Activated CD4-positive, alpha-beta T cell treated with anti-CD3 and anti-CD28 coated beads for 36 hours (primary cell): Measurements from ENCODE around the gene TPST1. TPM values are rescaled to one million over a fixed set of nuclear protein-coding genes. Genes with fewer than 3 reads are reported as not detected.
"Not testable (repeated sequence)": the region's sequence is repeated elsewhere in the genome, so short reads cannot be mapped to it uniquely, and the experiment has no call there.

Experiments used
- ATAC-seq: fragments of 200-7000 bp; cut with Tn5 transposase; one replicate; pipeline ENCODE4 v1.10.0; 2021; ENCODE audit warnings: mild to moderate bottlenecking, moderate library complexity
- CTCF ChIA-PET: fragments of 350-600 bp; sonication (Branson Sonifier 250); formaldehyde crosslinking; loops from one replicate; lab custom pipeline; 2021; ENCODE audit warnings: antibody characterized with exemption; lab: Charles Lee
- POLR2A ChIA-PET: fragments of 350-600 bp; sonication (Branson Sonifier 250); formaldehyde crosslinking; loops from one replicate; lab custom pipeline; 2021; ENCODE audit warnings: antibody characterized with exemption, inconsistent platforms; lab: Charles Lee
- DNase-seq: peaks from one replicate; pipeline ENCODE4 v3.0.0-alpha.2; 2020
- H3K27ac Mint-ChIP-seq: one replicate; pipeline ENCODE4 v1.8.0; 2021; ENCODE audit warnings: mixed read lengths
- H3K27me3 Mint-ChIP-seq: one replicate; pipeline ENCODE4 v1.8.0; 2021; ENCODE audit warnings: mixed read lengths
- H3K36me3 Mint-ChIP-seq: one replicate; pipeline ENCODE4 v1.8.0; 2021; ENCODE audit warnings: low read depth, mixed read lengths
- H3K4me1 Mint-ChIP-seq: one replicate; pipeline ENCODE4 v1.8.0; 2021; ENCODE audit warnings: mixed read lengths
- H3K4me3 Mint-ChIP-seq: one replicate; pipeline ENCODE4 v1.8.0; 2021; ENCODE audit warnings: mild to moderate bottlenecking, moderate library complexity, mixed read lengths
- H3K9me3 Mint-ChIP-seq: one replicate; pipeline ENCODE4 v1.8.0; 2021; ENCODE audit warnings: low read depth, mixed read lengths
- intact Hi-C, 2 experiments: fragments of 100-400 bp; cut with DNase I in 1 of 2; cut with micrococcal nuclease in 1 of 2; formaldehyde crosslinking; loops; one replicate each; pipeline versions ENCODE4 v1.14.2 to v1.15.1; 2022 to 2024; cut with DNase I, micrococcal nuclease
- total RNA-seq, 2 experiments: library from RNA; stranded (reverse); gene quantifications; one replicate each; pipeline ENCODE4 v1.2.3, GENCODE V29; 2021

The TPST1 gene
- 1 to 10 TPM; 1.0 to 1.1 TPM for total RNA-seq

- no peaks in the 10 kb centered on the region for H3K9me3 Mint-ChIP-seq
- no peaks in the 10 kb centered on the region for H3K36me3 Mint-ChIP-seq
- H3K27me3 Mint-ChIP-seq = peaks cover 17% of the 10 kb centered on the region
- DNase-seq (peak; percentile 88), ATAC-seq (peak; percentile 96)
- peak within 1 kb of the TSS; percentile 32 for H3K27ac Mint-ChIP-seq
- ChIA-PET POLR2A (no interaction called here), CTCF (interaction anchor here (0.6 to 0.7 kb wide), 4 partner anchors 59 to 235 kb away, joined by 3 to 4 read pairs (median 3); no protein-coding TSS in a partner anchor)
- peak within 1 kb of the TSS; percentile 81 for H3K4me3 Mint-ChIP-seq
- H3K4me1 Mint-ChIP-seq = peaks cover 33% of the 10 kb centered on the region
- intact Hi-C loops = loop anchor here in 1 of 2 experiments (1.0 kb wide), 4 partner anchors 91 to 332 kb away; partner anchors contain the start of genes ASL, CRCP, GUSB and VKORC1L1
Measured at GRCh38 chr7:66204822-66205740, at the start of gene TPST1. TPST1 (plus strand) TSS chr7:66205334; CDS start chr7:66240426, 35,092 bp downstream.

DNA sequence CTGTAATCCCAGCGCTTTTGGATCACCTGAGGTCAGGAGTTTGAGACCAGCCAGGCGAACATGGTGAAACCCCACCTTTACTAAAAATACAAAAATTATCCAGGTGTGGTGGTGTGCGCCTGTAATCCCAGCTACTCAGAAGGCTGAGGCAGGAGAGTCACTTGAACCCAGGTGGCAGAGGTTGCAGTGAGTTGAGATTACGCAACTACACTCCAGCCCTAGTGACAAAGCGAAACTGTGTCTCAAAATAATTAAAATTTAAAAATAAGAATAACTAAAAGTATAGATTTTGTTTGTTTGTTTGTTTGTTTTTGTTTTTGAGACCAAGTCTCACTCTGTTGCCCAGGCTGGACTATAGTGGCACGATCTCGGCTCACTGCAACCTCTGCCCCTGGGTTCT lies 49.1 kb upstream of the TPST1 start:
- intact Hi-C loops, DNase-seq, H3K27ac Mint-ChIP-seq, POLR2A ChIA-PET, ATAC-seq, H3K9me3 Mint-ChIP-seq, H3K27me3 Mint-ChIP-seq, CTCF ChIA-PET, H3K4me1 Mint-ChIP-seq, H3K4me3 Mint-ChIP-seq: not testable (repeated sequence)
- peaks cover 57% of the 10 kb centered on the region for H3K36me3 Mint-ChIP-seq

- no peaks in the 10 kb centered on the region for H3K27me3 Mint-ChIP-seq
- no peak overlapping the region for H3K27ac Mint-ChIP-seq
- intact Hi-C loops = no loop called here
- peaks cover 2% of the 10 kb centered on the region for H3K9me3 Mint-ChIP-seq
- H3K4me3 Mint-ChIP-seq = no peak overlapping the region
- DNase-seq (no peak), ATAC-seq (no peak)
- no peaks in the 10 kb centered on the region for H3K4me1 Mint-ChIP-seq
- ChIA-PET POLR2A (interaction anchor here (0.6 kb wide), 1 partner anchor 67 kb away, joined by 5 read pairs; no protein-coding TSS in a partner anchor), CTCF (no interaction called here)
- H3K36me3 Mint-ChIP-seq = peaks cover 54% of the 10 kb centered on the region
Measured at GRCh38 chr7:66157060-66157459, 48.1 kb upstream of the TPST1 start.

DNA sequence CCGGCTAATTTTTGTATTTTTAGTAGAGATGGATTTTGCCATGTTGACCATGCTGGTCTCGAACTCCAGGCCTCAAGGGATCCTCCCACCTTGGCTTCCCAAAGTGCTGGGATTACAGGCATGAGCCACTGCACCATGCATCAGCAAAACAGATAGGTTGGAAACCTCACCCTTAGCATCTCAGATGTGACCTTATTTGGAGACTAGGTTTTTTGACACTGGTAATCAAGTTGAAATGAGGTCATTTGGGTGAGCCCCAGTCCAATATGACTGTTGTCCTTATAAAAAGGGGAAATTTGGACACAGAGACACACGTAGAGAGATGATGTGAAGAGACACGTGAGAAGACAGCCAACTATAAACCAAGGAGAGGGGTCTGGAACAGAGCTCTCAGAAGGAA lies 42.5 kb upstream of the TPST1 start:
- DNase-seq (no peak), ATAC-seq (no peak)
- no peaks in the 10 kb centered on the region for H3K4me1 Mint-ChIP-seq
- H3K27ac Mint-ChIP-seq = no peak overlapping the region
- ChIA-PET POLR2A (no interaction called here), CTCF (no interaction called here)
- no peak overlapping the region for H3K4me3 Mint-ChIP-seq
- peaks cover 17% of the 10 kb centered on the region for H3K36me3 Mint-ChIP-seq
- no peaks in the 10 kb centered on the region for H3K9me3 Mint-ChIP-seq
- intact Hi-C loops = no loop called here
- H3K27me3 Mint-ChIP-seq = no peaks in the 10 kb centered on the region

DNA sequence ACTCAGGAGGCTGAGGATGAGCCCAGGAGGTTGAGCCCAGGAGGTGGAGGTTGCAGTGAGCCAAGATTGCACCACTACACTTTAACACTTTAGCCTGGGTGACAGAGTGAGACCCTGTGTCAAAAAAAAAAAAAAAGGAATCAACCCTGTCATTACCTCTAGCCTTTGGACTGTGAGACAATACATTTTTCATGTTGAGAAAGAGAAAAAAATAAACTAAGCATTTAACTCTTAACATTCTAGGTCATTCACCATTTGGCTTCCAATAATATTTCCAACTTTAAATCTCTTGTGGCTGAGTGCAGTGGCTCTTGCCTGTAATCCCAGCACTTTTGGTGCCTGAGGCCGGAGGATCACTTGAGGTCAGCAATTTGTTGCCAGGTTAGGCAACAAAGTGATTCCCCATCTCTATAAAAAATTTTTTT lies 41.9 kb upstream of the TPST1 start:
- CTCF ChIA-PET = no interaction called here
- no peaks in the 10 kb centered on the region for H3K4me1 Mint-ChIP-seq
- no peaks in the 10 kb centered on the region for H3K27me3 Mint-ChIP-seq
- no peak overlapping the region for H3K27ac Mint-ChIP-seq
- intact Hi-C loops = no loop called here
- POLR2A ChIA-PET = no interaction called here
- no peak overlapping the region for H3K4me3 Mint-ChIP-seq
- H3K36me3 Mint-ChIP-seq = peaks cover 13% of the 10 kb centered on the region
- no peak for ATAC-seq
- no peak for DNase-seq
- no peaks in the 10 kb centered on the region for H3K9me3 Mint-ChIP-seq

DNA sequence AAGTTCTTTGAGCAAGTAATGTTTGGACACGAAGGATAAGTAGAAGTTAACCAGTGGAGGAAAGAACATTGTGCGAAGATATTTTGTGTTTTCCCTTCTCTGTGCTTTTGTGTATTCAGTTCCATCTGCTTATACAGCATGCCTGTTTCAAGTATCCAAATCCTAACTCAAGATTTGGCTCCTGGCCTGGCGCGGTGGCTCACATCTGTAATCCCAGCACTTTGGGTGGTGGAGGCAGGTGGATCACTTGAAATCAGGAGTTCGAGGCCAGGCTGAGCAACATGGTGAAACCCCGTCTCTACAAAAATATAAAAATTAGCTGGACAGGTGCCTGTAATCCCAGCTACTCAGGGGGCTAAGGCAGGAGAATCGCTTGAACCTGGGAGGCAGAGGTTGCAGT lies 40.8 kb upstream of the TPST1 start:
- intact Hi-C loops = loop anchor here in 1 of 2 experiments (2.0 kb wide), 1 partner anchor 20 kb away; no protein-coding TSS in a partner anchor
- Mint-ChIP-seq H3K36me3 (peaks cover 3% of the 10 kb centered on the region), H3K4me1 (no peaks in the 10 kb centered on the region), H3K4me3 (no peak overlapping the region), H3K9me3 (no peaks in the 10 kb centered on the region), H3K27me3 (no peaks in the 10 kb centered on the region), H3K27ac (no peak overlapping the region)
- ATAC-seq (no peak), DNase-seq (no peak)
- ChIA-PET POLR2A (no interaction called here), CTCF (interaction anchor here (0.6 kb wide), 1 partner anchor 13 kb away, joined by 3 read pairs; no protein-coding TSS in a partner anchor)

GRCh38 chr7:66167773-66168387 lies 37.3 kb upstream of the TPST1 start:
- intact Hi-C loops = no loop called here
- CTCF ChIA-PET = no interaction called here
- no peak overlapping the region for H3K27ac Mint-ChIP-seq
- DNase-seq (no peak), ATAC-seq (no peak)
- POLR2A ChIA-PET = no interaction called here
- H3K27me3 Mint-ChIP-seq = no peaks in the 10 kb centered on the region
- no peaks in the 10 kb centered on the region for H3K36me3 Mint-ChIP-seq
- no peak overlapping the region for H3K4me3 Mint-ChIP-seq
- H3K9me3 Mint-ChIP-seq = no peaks in the 10 kb centered on the region
- H3K4me1 Mint-ChIP-seq = no peaks in the 10 kb centered on the region

- H3K27ac Mint-ChIP-seq = no peak overlapping the region
- no peak for DNase-seq
- H3K36me3 Mint-ChIP-seq = no peaks in the 10 kb centered on the region
- H3K4me3 Mint-ChIP-seq = no peak overlapping the region
- no peaks in the 10 kb centered on the region for H3K9me3 Mint-ChIP-seq
- intact Hi-C loops = no loop called here
- no peaks in the 10 kb centered on the region for H3K27me3 Mint-ChIP-seq
- ChIA-PET POLR2A (no interaction called here), CTCF (no interaction called here)
- ATAC-seq = no peak
- peaks cover 2% of the 10 kb centered on the region for H3K4me1 Mint-ChIP-seq
Measured at GRCh38 chr7:66169616-66170015, 35.5 kb upstream of the TPST1 start.

DNA sequence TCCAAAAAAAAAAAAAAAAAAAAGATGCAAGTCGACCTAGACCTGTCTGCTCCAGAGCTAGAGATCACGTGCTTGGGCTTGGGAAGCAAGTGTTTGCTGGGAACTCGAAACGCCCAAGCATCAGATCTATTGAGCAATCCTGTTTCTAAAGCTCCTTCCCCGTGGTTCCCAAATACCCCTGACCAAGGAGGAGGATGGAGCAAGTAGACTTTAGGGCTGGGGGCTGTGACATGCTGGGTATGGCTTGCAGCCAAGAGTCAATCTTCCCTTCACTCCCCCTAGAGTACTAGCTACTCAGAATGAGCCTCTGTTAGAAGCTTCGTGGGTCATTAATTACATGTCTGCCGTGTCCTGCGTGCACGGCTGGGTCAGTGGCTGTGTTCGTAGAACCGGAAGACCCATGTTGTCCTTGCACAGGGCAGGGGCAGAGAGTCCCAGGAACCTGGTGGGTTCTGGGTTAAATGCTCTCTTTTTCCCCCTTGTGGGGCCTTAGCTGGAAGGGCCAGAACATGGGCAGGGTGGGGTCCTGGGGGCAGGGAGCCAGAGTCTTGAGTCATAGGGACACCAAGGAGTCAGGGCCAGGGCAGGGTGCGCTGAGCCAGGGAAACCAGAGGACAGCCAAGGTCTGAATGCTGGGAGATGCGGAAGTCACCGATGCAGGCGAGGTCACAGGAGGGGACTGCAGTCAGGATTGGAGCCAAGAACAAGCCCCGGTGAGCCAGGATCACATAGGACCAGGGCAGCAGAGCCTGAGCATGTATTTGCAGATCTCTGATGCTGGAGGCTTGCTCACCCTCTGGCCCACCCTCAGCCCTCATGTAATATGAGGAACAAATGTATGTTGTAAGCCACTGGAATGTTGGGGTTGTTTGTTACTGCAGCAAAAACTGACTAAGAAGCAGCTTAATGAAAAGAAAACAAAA lies 34.6 kb upstream of the TPST1 start:
- H3K27me3 Mint-ChIP-seq = no peaks in the 10 kb centered on the region
- POLR2A ChIA-PET = no interaction called here
- intact Hi-C loops = no loop called here
- DNase-seq (no peak), ATAC-seq (no peak)
- no peaks in the 10 kb centered on the region for H3K9me3 Mint-ChIP-seq
- no peak overlapping the region for H3K27ac Mint-ChIP-seq
- no peak overlapping the region for H3K4me3 Mint-ChIP-seq
- no peaks in the 10 kb centered on the region for H3K36me3 Mint-ChIP-seq
- CTCF ChIA-PET = interaction anchor here (0.6 to 0.7 kb wide), 2 partner anchors 42 to 265 kb away, joined by 4 to 5 read pairs; no protein-coding TSS in a partner anchor
- H3K4me1 Mint-ChIP-seq = peaks cover 2% of the 10 kb centered on the region

GRCh38 chr7:66172536-66173401 lies 32.4 kb upstream of the TPST1 start:
- H3K4me3 Mint-ChIP-seq, intact Hi-C loops, H3K36me3 Mint-ChIP-seq, H3K9me3 Mint-ChIP-seq, H3K27ac Mint-ChIP-seq, POLR2A ChIA-PET, ATAC-seq, H3K4me1 Mint-ChIP-seq, CTCF ChIA-PET, H3K27me3 Mint-ChIP-seq: not testable (repeated sequence)
- DNase-seq = peak; percentile 19
